SK-N-SH treated with all-trans-retinoic acid at 6 μM for 48 hours (cell line): ENCODE results near the gene RAP1A.

ENCODE experiments used
- ATAC-seq: fragments of 200-7000 bp; cut with Tn5 transposase; 3 replicates; pipeline ENCODE4 v1.9.1; 2020; ENCODE audit warnings: mild to moderate bottlenecking, moderate library complexity
- CSDC2 ChIP-seq: fragments of 250-450 bp; sonication (Bioruptor Pico); IDR thresholded peaks from 2 replicates; pipeline ENCODE4 v1.5.0; 2020; ENCODE audit warnings: mild to moderate bottlenecking, moderate library complexity
- CSRNP3 ChIP-seq: fragments of 250-450 bp; sonication (Bioruptor Pico); IDR thresholded peaks from 2 replicates; pipeline ENCODE4 v1.5.1; 2021; ENCODE audit warnings: mild to moderate bottlenecking, moderate library complexity
- ESRRG ChIP-seq: fragments of 250-450 bp; sonication (Bioruptor Pico); IDR thresholded peaks from 2 replicates; pipeline ENCODE4 v1.6.1; 2021; ENCODE audit warnings: mild to moderate bottlenecking
- ISL1 ChIP-seq: fragments of 250-450 bp; sonication (Bioruptor Pico); IDR thresholded peaks from 2 replicates; pipeline ENCODE4 v2.1.2; 2022; ENCODE audit warnings: mild to moderate bottlenecking, moderate library complexity
- OSR1 ChIP-seq: fragments of 250-450 bp; sonication (Bioruptor Pico); IDR thresholded peaks from 2 replicates; pipeline ENCODE4 v1.8.0; 2022; ENCODE audit warnings: moderate library complexity, mild to moderate bottlenecking, inconsistent platforms
- PATZ1 ChIP-seq: fragments of 250-450 bp; sonication (Bioruptor Pico); IDR thresholded peaks from 2 replicates; pipeline ENCODE4 v1.8.0; 2020; ENCODE audit warnings: mild to moderate bottlenecking, moderate library complexity, borderline replicate concordance
- POU6F1 ChIP-seq: fragments of 250-450 bp; sonication (Bioruptor Pico); IDR thresholded peaks from 2 replicates; pipeline ENCODE4 v1.8.0; 2021; ENCODE audit warnings: low read depth, mild to moderate bottlenecking, moderate library complexity, borderline replicate concordance
- RARB ChIP-seq: fragments of 250-450 bp; sonication (Bioruptor Pico); IDR thresholded peaks from 2 replicates; pipeline ENCODE4 v1.8.0; 2021; ENCODE audit warnings: mild to moderate bottlenecking, moderate library complexity
- TCF4 ChIP-seq: fragments of 250-450 bp; sonication (Bioruptor Pico); IDR thresholded peaks from 2 replicates; pipeline ENCODE4 v1.8.0; 2021; ENCODE audit warnings: mild to moderate bottlenecking, moderate library complexity, borderline replicate concordance
- TOX ChIP-seq: fragments of 250-450 bp; sonication (Bioruptor Pico); IDR thresholded peaks from 2 replicates; pipeline ENCODE4 v1.8.0; 2021; ENCODE audit warnings: mild to moderate bottlenecking, moderate library complexity, borderline replicate concordance
- TSHZ2 ChIP-seq: fragments of 250-450 bp; sonication (Bioruptor Pico); IDR thresholded peaks from 2 replicates; pipeline ENCODE4 v1.5.0; 2020; ENCODE audit warnings: mild to moderate bottlenecking, moderate library complexity
- ZC3H10 ChIP-seq: fragments of 250-450 bp; sonication (Bioruptor Pico); IDR thresholded peaks from 2 replicates; pipeline ENCODE4 v1.5.1; 2021; ENCODE audit warnings: mild to moderate bottlenecking, moderate library complexity
- ZFP3 ChIP-seq: fragments of 250-450 bp; sonication (Bioruptor Pico); IDR thresholded peaks from 2 replicates; pipeline ENCODE4 v1.5.0; 2020; ENCODE audit warnings: mild to moderate bottlenecking, moderate library complexity
- ZFP30 ChIP-seq: fragments of 450-650 bp; formaldehyde crosslinking; IDR thresholded peaks from 2 replicates; pipeline ENCODE4 v1.5.0; 2022; ENCODE audit warnings: mild to moderate bottlenecking, moderate library complexity
- ZNF565 ChIP-seq: fragments of 450-650 bp; formaldehyde crosslinking; conservative IDR thresholded peaks from 2 replicates; pipeline ENCODE4 v1.5.0; 2020; ENCODE audit warnings: low read depth, mild to moderate bottlenecking, moderate library complexity
- ZNF70 ChIP-seq: fragments of 450-650 bp; formaldehyde crosslinking; IDR thresholded peaks from 2 replicates; pipeline ENCODE4 v1.5.0; 2020; ENCODE audit warnings: mild to moderate bottlenecking, moderate library complexity
- ZNF8 ChIP-seq: fragments of 450-650 bp; formaldehyde crosslinking; IDR thresholded peaks from 2 replicates; pipeline ENCODE4 v1.5.0; 2020; ENCODE audit warnings: mild to moderate bottlenecking, moderate library complexity

The RAP1A gene

GRCh38 chr1:111649227-111649626 is 29.6 kb downstream of the RAP1A start:
- no peak for ATAC-seq
- TF ChIP-seq CSDC2 (CRISPR knock-in tag) (no peak), ESRRG (CRISPR knock-in tag) (no peak)

GRCh38 chr1:111649648-111650047 is 30.1 kb downstream of the RAP1A start:
- ATAC-seq: no peak
- no peak for TF ChIP-seq ZNF70 (CRISPR knock-in tag)
- TF ChIP-seq POU6F1 (CRISPR knock-in tag): no peak
- no peak for TF ChIP-seq CSRNP3 (CRISPR knock-in tag)
- TF ChIP-seq PATZ1 (CRISPR knock-in tag): no peak
- TF ChIP-seq TSHZ2 (CRISPR knock-in tag): no peak
- TF ChIP-seq ZNF565 (CRISPR knock-in tag): no peak
- TF ChIP-seq ISL1 (CRISPR knock-in tag): no peak
- no peak for TF ChIP-seq TOX (CRISPR knock-in tag)
- TF ChIP-seq ZNF8 (CRISPR knock-in tag): no peak
- no peak for TF ChIP-seq TCF4 (CRISPR knock-in tag)

- TF ChIP-seq ZC3H10 (CRISPR knock-in tag): no peak
- TF ChIP-seq ZFP3 (CRISPR knock-in tag): no peak
- TF ChIP-seq ZFP30: no peak
- TF ChIP-seq OSR1 (CRISPR knock-in tag): no peak
- TF ChIP-seq POU6F1 (CRISPR knock-in tag): no peak
- no peak for TF ChIP-seq TOX (CRISPR knock-in tag)
- no peak for TF ChIP-seq ISL1 (CRISPR knock-in tag)
- TF ChIP-seq ESRRG (CRISPR knock-in tag): no peak
- TF ChIP-seq RARB (CRISPR knock-in tag): no peak
- TF ChIP-seq TSHZ2 (CRISPR knock-in tag): no peak
- no peak for ATAC-seq
Measured at GRCh38 chr1:111653709-111654108, 34.1 kb downstream of the RAP1A start.
